Measurements from ENCODE around the gene NFIB.

DNA sequence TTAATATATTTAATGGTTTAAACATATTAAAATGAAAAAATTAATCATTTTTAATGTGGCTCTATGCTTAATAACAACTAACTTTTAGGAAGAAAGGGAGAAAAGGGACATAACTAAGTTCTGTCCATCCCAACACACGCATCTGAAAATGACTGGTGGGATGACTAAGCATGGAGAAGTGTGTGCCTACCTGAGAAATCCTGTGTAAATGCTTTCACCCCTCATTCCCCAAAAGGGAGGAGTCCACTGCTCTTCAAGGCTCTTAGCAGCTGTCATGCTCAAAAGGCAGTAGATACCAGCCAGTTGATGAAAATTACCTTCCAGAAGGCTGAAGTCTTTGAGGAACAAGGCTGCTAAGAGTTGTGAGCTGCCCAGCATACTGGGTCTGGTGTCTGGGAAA is 130.9 kb downstream of the NFIB start:
- TF ChIP-seq NFRKB (IDR thresholded peaks at IDR 0.05) = no peak
- no peak for TF ChIP-seq HDGF (IDR thresholded peaks at IDR 0.05; ENCODE audit: borderline replicate concordance)
- TF ChIP-seq, protein P1, sequence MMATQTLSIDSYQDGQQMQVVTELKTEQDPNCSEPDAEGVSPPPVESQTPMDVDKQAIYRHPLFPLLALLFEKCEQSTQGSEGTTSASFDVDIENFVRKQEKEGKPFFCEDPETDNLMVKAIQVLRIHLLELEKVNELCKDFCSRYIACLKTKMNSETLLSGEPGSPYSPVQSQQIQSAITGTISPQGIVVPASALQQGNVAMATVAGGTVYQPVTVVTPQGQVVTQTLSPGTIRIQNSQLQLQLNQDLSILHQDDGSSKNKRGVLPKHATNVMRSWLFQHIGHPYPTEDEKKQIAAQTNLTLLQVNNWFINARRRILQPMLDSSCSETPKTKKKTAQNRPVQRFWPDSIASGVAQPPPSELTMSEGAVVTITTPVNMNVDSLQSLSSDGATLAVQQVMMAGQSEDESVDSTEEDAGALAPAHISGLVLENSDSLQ (IDR thresholded peaks at IDR 0.05) = no peak
- no peak for TF ChIP-seq BHLHE40 (IDR thresholded peaks at IDR 0.05; ENCODE audit: borderline replicate concordance)
- no peak for TF ChIP-seq TARDBP (IDR thresholded peaks at IDR 0.05)
- no peak for TF ChIP-seq FOXM1 (IDR thresholded peaks at IDR 0.05; ENCODE audit: borderline replicate concordance)
- no peak for TF ChIP-seq SUZ12 (IDR thresholded peaks at IDR 0.05)
- no peak for TF ChIP-seq SP1 (IDR thresholded peaks at IDR 0.05)
- TF ChIP-seq ELF4 (IDR thresholded peaks at IDR 0.05) = no peak
- TF ChIP-seq LEF1 (IDR thresholded peaks at IDR 0.05; ENCODE audit: borderline replicate concordance) = no peak
- TF ChIP-seq CTBP1 (IDR thresholded peaks at IDR 0.05; ENCODE audit: borderline replicate concordance) = no peak
- no peak for TF ChIP-seq FOXA1 (IDR thresholded peaks at IDR 0.05)
- no peak for TF ChIP-seq ZNF384 (IDR thresholded peaks at IDR 0.05)
- no peak for TF ChIP-seq ARNT (IDR thresholded peaks at IDR 0.05)

Data from HEK293T (cell line).